ENCODE measurements around the gene CCDC146. TPM values are rescaled to one million over a fixed set of nuclear protein-coding genes. Genes with fewer than 3 reads are reported as not detected.

The CCDC146 gene
- total RNA-seq, 1 experiment from 2014 or later: 0.72 TPM

GRCh38 chr7:77223261-77223660, 100.8 kb downstream of the CCDC146 start:
- TF ChIP-seq CTCF (conservative IDR thresholded peaks at IDR 0.05): no peak
- Histone ChIP-seq H2AK5ac (ENCODE audit: insufficient read length, low read length) (no peak overlapping the region), H3K79me1 (ENCODE audit: insufficient read depth, low read depth, low read length, poor library complexity, severe bottlenecking) (no peaks in the 10 kb centered on the region), H3K9ac (ENCODE audit: extremely low read depth, insufficient read length, low read length) (no peak overlapping the region), H3K23me2 (ENCODE audit: insufficient read length, low read depth, low read length, poor library complexity, severe bottlenecking) (no peaks in the 10 kb centered on the region), H4K5ac (ENCODE audit: insufficient read length, low read depth, low read length) (no peak overlapping the region), H3K4me1 (ENCODE audit: insufficient read depth, low read length) (no peaks in the 10 kb centered on the region), H4K91ac (ENCODE audit: insufficient read length, low read depth, low read length) (no peak overlapping the region), H2BK120ac (ENCODE audit: low read depth, low read length, poor library complexity, severe bottlenecking) (no peak overlapping the region), H4K8ac (replicated peaks; ENCODE audit: insufficient read length, low read depth, low read length) (no peak overlapping the region), H2BK20ac (ENCODE audit: low read depth, low read length, poor library complexity, severe bottlenecking) (no peak overlapping the region), H2AFZ (ENCODE audit: low read length) (no peak overlapping the region), H2BK15ac (ENCODE audit: low read depth, low read length) (no peak overlapping the region), H3K18ac (ENCODE audit: insufficient read length, low read depth, low read length) (no peak overlapping the region), H3K9me3 (ENCODE audit: control insufficient read depth, low read depth, low read length) (no peaks in the 10 kb centered on the region), H4K20me1 (ENCODE audit: control insufficient read depth, insufficient read depth, insufficient read length) (no peaks in the 10 kb centered on the region), H3T11ph (ENCODE audit: low read length) (no peak overlapping the region), H2BK12ac (ENCODE audit: insufficient read length, low read depth, low read length) (no peak overlapping the region), H3K56ac (ENCODE audit: insufficient read length, low read depth, low read length) (no peak overlapping the region), H3K4me2 (ENCODE audit: insufficient read depth, insufficient read length, low read length) (no peak overlapping the region), H3K79me2 (ENCODE audit: insufficient read depth, low read length) (no peaks in the 10 kb centered on the region), H3K27me3 (ENCODE audit: insufficient read depth, low read length) (no peaks in the 10 kb centered on the region), H3K4ac (ENCODE audit: low read depth, low read length) (no peak overlapping the region), H3K27ac (ENCODE audit: insufficient read length, low read depth, low read length) (no peak overlapping the region), H3K14ac (ENCODE audit: insufficient read depth, low read length) (no peak overlapping the region), H3K23ac (ENCODE audit: insufficient read length, low read depth, low read length) (no peak overlapping the region), H2BK5ac (ENCODE audit: insufficient read length, low read length) (no peak overlapping the region)
- no CpG with 5 or more reads among the region's 2 CpGs for WGBS (ENCODE audit: extremely low coverage, insufficient read length, low lambda C conversion rate)
- H3K4me1 Mint-ChIP-seq: peaks cover 4 to 7% of the 10 kb centered on the region in 2 experiments; a peak in 3 of 4 replicates
- H3K9me3 Mint-ChIP-seq: peaks cover 14 to 18% of the 10 kb centered on the region in 2 experiments
- no peak overlapping the region for H3K27ac Mint-ChIP-seq
- no peak overlapping the region for H3K4me3 Mint-ChIP-seq
- DNase-seq: no peak
- H3K27me3 Mint-ChIP-seq (ENCODE audit: low read depth): peaks cover 2% of the 10 kb centered on the region; the same call in 1 of the 2 replicates
- H3K36me3 Mint-ChIP-seq (ENCODE audit: insufficient read depth in 1 of 3, low read depth in 3 of 3): peaks cover 8 to 17% (median 14%) of the 10 kb centered on the region in 3 experiments; a peak in 5 of 7 replicates

Measured in H9 (cell line).